Astrocyte (in vitro differentiated cells and primary cell): ENCODE results near the gene LRIT2. TPM values are rescaled to one million over a fixed set of nuclear protein-coding genes. Genes with fewer than 3 reads are reported as not detected.

Source experiments
- DNase-seq: peaks from one replicate; pipeline ENCODE4 v3.0.0-alpha.2; 2010; ENCODE audit warnings: low read depth
- FAIRE-seq: peaks from 2 replicates; lab custom pipeline; 2011; peaks lifted over from hg19 to GRCh38; lab: Jason Lieb, UNC
- H2AFZ ChIP-seq: 2 replicates; pipeline ENCODE4 v1.6.0; 2012; ENCODE audit warnings: low read depth, low read length, inconsistent platforms
- H3K27ac ChIP-seq: 2 replicates; pipeline ENCODE4 v1.5.1; 2011; ENCODE audit warnings: low read depth, low read length, inconsistent platforms
- H3K27me3 ChIP-seq: 2 replicates; pipeline ENCODE4 v1.6.0; 2011; ENCODE audit warnings: low read length, inconsistent platforms; ENCODE audit not compliant: insufficient read depth
- H3K36me3 ChIP-seq: 2 replicates; pipeline ENCODE4 v1.5.1; 2011; ENCODE audit warnings: low read length, inconsistent platforms; ENCODE audit not compliant: insufficient read depth
- H3K4me1 ChIP-seq: 2 replicates; pipeline ENCODE4 v1.5.1; 2011; ENCODE audit warnings: low read length, inconsistent platforms; ENCODE audit not compliant: insufficient read depth
- H3K4me2 ChIP-seq: 2 replicates; pipeline ENCODE4 v1.6.0; 2012; ENCODE audit warnings: low read length, inconsistent platforms
- H3K4me3 ChIP-seq: 2 replicates; pipeline ENCODE4 v1.5.1; 2011; ENCODE audit warnings: low read depth, mild to moderate bottlenecking, low read length, inconsistent platforms; ENCODE audit not compliant: insufficient read depth
- H3K79me2 ChIP-seq: 2 replicates; pipeline ENCODE4 v1.6.0; 2012; ENCODE audit warnings: mild to moderate bottlenecking, low read length, inconsistent platforms; ENCODE audit not compliant: insufficient read depth
- H3K9ac ChIP-seq: 2 replicates; pipeline ENCODE4 v1.6.0; 2012; ENCODE audit warnings: mild to moderate bottlenecking, low read length, inconsistent platforms
- H3K9me3 ChIP-seq: 2 replicates; pipeline ENCODE4 v1.5.1; 2012; ENCODE audit warnings: low read depth, mild to moderate bottlenecking, low read length, inconsistent platforms; ENCODE audit not compliant: insufficient read depth
- H4K20me1 ChIP-seq: 2 replicates; pipeline ENCODE4 v1.6.0; 2012; ENCODE audit warnings: low read length, inconsistent platforms; ENCODE audit not compliant: insufficient read depth
- H3K27ac Mint-ChIP-seq: one replicate; pipeline ENCODE4 v1.8.0; 2021; ENCODE audit warnings: mild to moderate bottlenecking, mixed read lengths; ENCODE audit not compliant: unreplicated experiment
- H3K27me3 Mint-ChIP-seq: one replicate; pipeline ENCODE4 v1.8.0; 2021; ENCODE audit warnings: low read depth, mixed read lengths; ENCODE audit not compliant: unreplicated experiment
- H3K36me3 Mint-ChIP-seq: one replicate; pipeline ENCODE4 v1.8.0; 2021; ENCODE audit warnings: low read depth, mixed read lengths; ENCODE audit not compliant: unreplicated experiment
- H3K4me1 Mint-ChIP-seq: one replicate; pipeline ENCODE4 v1.8.0; 2021; ENCODE audit warnings: low read depth, mixed read lengths; ENCODE audit not compliant: unreplicated experiment
- H3K4me3 Mint-ChIP-seq: one replicate; pipeline ENCODE4 v1.8.0; 2021; ENCODE audit warnings: mild to moderate bottlenecking, moderate library complexity, mixed read lengths; ENCODE audit not compliant: unreplicated experiment
- H3K9me3 Mint-ChIP-seq: one replicate; pipeline ENCODE4 v1.8.0; 2021; ENCODE audit warnings: mild to moderate bottlenecking, mixed read lengths; ENCODE audit not compliant: unreplicated experiment
- EZH2 ChIP-seq: IDR thresholded peaks from 2 replicates; pipeline ENCODE4 v1.6.1; 2012; ENCODE audit warnings: mild to moderate bottlenecking, low read length, inconsistent platforms; ENCODE audit not compliant: insufficient read depth
- total RNA-seq: library from RNA; stranded (reverse); gene quantifications from 2 replicates; pipeline ENCODE4 v1.2.1, GENCODE V29; 2021
- TF ChIP-seq, protein P1 (sequence below): IDR thresholded peaks from 2 replicates; pipeline ENCODE4 v1.5.1; 2011; ENCODE audit warnings: low read depth, mild to moderate bottlenecking, inconsistent platforms, low read length, moderate library complexity; ENCODE audit not compliant: insufficient read depth

Gene LRIT2
- total RNA-seq, 1 donor from 2014 or later = not detected

DNA sequence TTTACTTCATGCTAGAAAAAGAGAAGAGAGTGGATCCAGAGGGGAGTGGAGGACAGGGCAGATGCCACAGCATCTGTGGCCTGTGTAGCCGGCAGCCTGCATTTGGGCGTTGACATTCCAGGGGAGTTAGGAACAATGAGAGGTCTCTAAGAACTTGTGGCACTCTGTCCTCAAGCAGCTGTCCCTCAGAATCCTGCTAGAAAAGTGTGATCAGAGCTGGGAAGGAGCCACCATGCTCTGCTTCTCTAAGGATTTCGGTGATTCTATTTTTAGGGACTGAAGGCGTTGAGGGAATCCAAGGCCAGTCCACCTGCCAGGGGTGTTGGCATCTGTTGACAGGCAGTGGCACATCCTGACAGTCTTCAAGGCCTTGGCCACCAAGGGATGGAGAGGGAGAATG, 7.6 kb downstream of the LRIT2 start:
- no peak for TF ChIP-seq EZH2
- TF ChIP-seq, protein P1, sequence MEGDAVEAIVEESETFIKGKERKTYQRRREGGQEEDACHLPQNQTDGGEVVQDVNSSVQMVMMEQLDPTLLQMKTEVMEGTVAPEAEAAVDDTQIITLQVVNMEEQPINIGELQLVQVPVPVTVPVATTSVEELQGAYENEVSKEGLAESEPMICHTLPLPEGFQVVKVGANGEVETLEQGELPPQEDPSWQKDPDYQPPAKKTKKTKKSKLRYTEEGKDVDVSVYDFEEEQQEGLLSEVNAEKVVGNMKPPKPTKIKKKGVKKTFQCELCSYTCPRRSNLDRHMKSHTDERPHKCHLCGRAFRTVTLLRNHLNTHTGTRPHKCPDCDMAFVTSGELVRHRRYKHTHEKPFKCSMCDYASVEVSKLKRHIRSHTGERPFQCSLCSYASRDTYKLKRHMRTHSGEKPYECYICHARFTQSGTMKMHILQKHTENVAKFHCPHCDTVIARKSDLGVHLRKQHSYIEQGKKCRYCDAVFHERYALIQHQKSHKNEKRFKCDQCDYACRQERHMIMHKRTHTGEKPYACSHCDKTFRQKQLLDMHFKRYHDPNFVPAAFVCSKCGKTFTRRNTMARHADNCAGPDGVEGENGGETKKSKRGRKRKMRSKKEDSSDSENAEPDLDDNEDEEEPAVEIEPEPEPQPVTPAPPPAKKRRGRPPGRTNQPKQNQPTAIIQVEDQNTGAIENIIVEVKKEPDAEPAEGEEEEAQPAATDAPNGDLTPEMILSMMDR = no peak
- Histone ChIP-seq H2AFZ (no peak overlapping the region), H3K4me1 (no peaks in the 10 kb centered on the region), H3K4me3 (no peak overlapping the region), H3K36me3 (no peaks in the 10 kb centered on the region), H3K9me3 (no peaks in the 10 kb centered on the region), H4K20me1 (no peaks in the 10 kb centered on the region), H3K4me2 (no peak overlapping the region), H3K9ac (no peak overlapping the region), H3K79me2 (no peaks in the 10 kb centered on the region), H3K27ac (no peak overlapping the region), H3K27me3 (no peaks in the 10 kb centered on the region)
- Mint-ChIP-seq H3K4me1 (no peaks in the 10 kb centered on the region), H3K9me3 (no peaks in the 10 kb centered on the region), H3K4me3 (no peak overlapping the region), H3K27ac (no peak overlapping the region), H3K36me3 (no peaks in the 10 kb centered on the region), H3K27me3 (peaks cover 32% of the 10 kb centered on the region)
- FAIRE-seq (no peak), DNase-seq (no peak)

- Mint-ChIP-seq H3K27ac (no peak overlapping the region), H3K9me3 (no peaks in the 10 kb centered on the region), H3K27me3 (peaks cover 27% of the 10 kb centered on the region), H3K4me3 (no peak overlapping the region), H3K36me3 (no peaks in the 10 kb centered on the region), H3K4me1 (no peaks in the 10 kb centered on the region)
- Histone ChIP-seq H3K79me2 (no peaks in the 10 kb centered on the region), H3K27me3 (no peaks in the 10 kb centered on the region), H4K20me1 (no peaks in the 10 kb centered on the region), H3K36me3 (no peaks in the 10 kb centered on the region), H3K9ac (no peak overlapping the region), H3K9me3 (no peaks in the 10 kb centered on the region), H2AFZ (no peak overlapping the region), H3K4me2 (no peak overlapping the region), H3K4me1 (no peaks in the 10 kb centered on the region), H3K4me3 (no peak overlapping the region), H3K27ac (no peak overlapping the region)
- FAIRE-seq (no peak), DNase-seq (no peak)
- no peak for TF ChIP-seq EZH2
- TF ChIP-seq, protein P1 = no peak
Measured at GRCh38 chr10:84216834-84217233, 8.5 kb downstream of the LRIT2 start.

DNA sequence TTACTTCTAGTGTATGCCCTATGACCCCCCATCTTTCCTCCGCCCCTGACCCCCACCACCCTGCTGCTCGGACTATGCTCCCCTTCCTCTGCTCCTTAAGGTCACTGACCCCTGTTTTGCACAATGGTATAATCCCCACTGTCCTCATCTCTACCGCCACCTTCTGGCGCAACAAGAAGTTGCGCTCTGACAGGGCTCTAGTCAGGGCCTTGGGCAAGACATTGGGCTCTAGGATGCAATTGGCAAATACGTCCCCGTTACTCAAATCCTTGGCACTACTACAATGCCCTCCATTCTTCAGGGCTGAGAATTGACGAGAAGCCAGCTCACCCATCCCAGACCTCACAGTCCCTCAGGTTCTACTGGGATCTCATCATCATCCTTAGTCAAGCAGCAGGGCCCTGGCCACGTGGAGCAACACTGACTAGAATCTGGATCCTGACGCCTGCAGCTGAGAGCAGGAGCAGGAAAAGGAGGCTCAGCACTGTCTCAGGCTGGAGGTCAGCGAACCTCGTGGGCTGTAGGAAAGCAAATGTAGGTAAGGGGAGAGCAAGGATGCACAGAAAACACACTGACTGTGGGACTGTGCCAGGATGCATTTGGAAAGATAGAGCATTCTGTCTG, 10.6 kb downstream of the LRIT2 start:
- no peaks in the 10 kb centered on the region for H3K4me1 Mint-ChIP-seq
- peaks cover 26% of the 10 kb centered on the region for H3K27me3 Mint-ChIP-seq
- H3K4me3 Mint-ChIP-seq = no peak overlapping the region
- no peaks in the 10 kb centered on the region for H3K9me3 Mint-ChIP-seq
- no peak overlapping the region for H3K4me2 ChIP-seq
- no peak overlapping the region for H3K27ac ChIP-seq
- H3K4me3 ChIP-seq = no peak overlapping the region
- no peaks in the 10 kb centered on the region for H3K9me3 ChIP-seq
- no peaks in the 10 kb centered on the region for H3K36me3 Mint-ChIP-seq
- no peaks in the 10 kb centered on the region for H3K4me1 ChIP-seq
- H3K27ac Mint-ChIP-seq = no peak overlapping the region
- no peak overlapping the region for H3K9ac ChIP-seq
- no peak for DNase-seq
- H3K27me3 ChIP-seq = no peaks in the 10 kb centered on the region
- no peaks in the 10 kb centered on the region for H4K20me1 ChIP-seq
- H2AFZ ChIP-seq = no peak overlapping the region
- no peaks in the 10 kb centered on the region for H3K79me2 ChIP-seq
- FAIRE-seq = no peak
- no peaks in the 10 kb centered on the region for H3K36me3 ChIP-seq
- TF ChIP-seq, protein P1 = no peak
- TF ChIP-seq EZH2 = no peak
